GM21529 (cell line): ENCODE data around the gene DOCK2.
"Not testable (repeated sequence)": the region's sequence is repeated elsewhere in the genome, so short reads cannot be mapped to it uniquely, and the experiment has no call there.

Experiments used
- ATAC-seq: cut with Tn5 transposase; IDR thresholded peaks from one replicate; pipeline ENCODE4 v1.9.1; 2021; ENCODE audit not compliant: unreplicated experiment

DOCK2 gene

DNA sequence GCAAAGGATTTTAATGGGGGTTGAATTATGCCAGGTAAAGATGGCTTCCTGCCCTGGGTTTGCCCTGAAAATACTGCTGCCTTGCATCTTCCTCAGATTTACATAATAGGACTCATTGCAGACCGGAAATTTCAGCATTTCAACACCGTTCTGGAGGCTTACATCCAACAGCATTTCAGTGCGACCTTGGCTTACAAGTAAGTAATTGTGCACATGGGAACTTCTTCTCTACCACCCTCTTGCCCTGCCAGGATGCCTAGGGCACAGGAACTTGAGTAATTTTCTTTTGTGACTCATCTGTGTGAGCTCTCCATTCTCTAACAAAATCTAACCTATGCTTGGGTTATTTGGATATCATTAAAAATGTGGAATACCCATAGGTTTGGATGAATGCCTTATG, 80.2 kb downstream of the DOCK2 start:
- ATAC-seq: no peak

DNA sequence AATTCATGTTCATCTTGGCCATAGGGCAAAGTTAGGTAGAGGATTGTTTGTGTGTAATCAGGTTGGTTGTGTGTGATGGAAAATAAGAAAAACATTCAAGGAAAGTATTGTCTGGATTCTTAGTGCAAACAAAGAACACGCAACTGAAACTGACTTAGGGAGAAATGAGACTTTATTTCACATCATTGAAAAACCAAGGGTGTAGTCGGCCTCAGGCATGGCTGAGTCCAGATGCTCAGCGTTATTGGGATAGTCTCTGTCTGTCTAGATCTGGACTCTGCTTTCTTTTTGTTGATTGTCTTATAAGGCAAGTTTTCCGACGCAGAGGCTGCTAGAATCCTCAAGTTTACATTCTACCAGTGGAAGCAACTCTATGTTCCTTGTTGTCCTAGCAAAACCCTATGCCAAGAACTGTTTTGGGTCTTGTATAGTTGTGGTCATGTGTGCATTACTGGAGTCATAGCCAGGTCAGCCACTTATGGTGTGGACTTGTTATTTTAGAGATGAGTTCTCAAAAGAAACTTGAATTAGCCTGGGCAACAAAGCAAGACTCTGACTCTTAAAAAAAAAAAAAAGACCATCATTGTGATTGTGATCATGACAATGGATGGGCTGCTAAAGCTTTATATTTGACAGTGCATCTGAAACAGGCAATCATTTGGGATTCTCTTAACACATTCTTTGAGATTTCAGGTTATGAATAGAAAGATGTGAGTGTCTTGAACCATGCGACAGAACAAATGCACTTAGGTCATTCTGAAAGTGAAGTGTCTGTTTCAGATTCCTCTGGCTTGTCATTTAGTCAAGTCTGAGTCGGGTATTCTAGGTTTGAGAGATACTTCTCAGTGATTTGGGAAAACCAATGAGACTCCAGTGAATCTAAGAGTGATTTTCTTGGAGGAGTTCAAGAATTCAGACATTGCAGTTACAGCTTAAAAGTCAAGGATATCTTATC, 82.6 kb downstream of the DOCK2 start:
- peak; percentile 78 for ATAC-seq

DNA sequence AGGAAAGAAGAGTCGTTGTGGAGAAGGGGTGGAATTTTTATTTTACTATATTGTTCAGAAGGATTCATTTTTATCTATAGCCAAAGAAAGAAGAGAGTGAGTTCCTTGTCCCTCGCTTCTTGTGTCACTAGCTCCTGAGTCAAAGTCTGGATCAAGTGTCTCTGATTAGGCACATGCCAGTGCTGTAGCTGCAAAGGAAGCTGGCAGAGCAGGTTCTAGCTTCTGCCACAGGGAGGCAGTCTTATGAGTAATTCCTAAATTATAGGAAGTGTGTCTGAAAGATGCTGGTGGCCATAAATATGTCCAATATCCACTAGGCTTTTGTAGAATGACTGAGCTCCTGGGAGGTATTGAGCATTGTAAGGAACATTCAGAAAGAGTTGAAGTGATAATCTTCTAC, 84.7 kb downstream of the DOCK2 start:
- ATAC-seq: no peak

- no peak for ATAC-seq
Measured at GRCh38 chr5:169723103-169723831, 86.2 kb downstream of the DOCK2 start.

DNA sequence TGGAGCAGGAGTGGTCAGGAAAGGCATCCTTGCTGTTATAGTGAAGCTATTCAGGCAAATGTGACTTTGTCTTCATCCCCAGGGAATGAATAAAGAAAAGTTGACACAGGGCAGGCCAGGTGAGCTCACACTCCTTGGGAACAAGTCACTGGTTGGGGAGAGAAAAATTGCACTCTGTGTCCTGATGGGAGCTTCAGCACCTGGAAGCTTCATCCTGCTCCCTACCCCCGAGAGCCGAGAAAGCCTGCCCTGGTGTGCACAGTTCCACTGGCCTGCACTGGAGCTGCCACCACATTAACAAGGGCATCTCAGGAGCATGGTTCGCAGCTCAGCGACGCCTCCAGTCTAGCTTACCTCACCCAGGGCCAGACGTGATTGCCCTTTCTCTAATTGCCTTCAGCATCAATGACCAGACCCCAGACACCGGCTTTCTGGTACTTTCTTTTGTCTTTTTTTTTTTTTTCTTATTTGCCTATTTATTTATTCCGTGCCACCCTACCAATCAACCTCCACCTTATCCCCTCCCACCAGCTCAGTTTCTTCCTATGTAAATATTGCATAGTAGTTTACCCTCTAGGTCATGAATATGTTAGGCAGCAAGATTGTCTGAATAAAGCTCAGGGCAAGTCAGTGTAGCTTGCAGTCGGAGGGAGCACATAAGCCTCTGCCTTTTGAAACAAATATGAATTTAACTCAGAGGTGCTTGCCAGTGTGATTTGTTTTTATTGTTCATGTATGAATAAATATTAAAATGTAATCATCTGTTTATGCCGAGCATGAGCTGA, 87.4 kb downstream of the DOCK2 start:
- ATAC-seq: no peak

- not testable (repeated sequence) for ATAC-seq
Measured at GRCh38 chr5:169725665-169726064, 88.6 kb downstream of the DOCK2 start.

DNA sequence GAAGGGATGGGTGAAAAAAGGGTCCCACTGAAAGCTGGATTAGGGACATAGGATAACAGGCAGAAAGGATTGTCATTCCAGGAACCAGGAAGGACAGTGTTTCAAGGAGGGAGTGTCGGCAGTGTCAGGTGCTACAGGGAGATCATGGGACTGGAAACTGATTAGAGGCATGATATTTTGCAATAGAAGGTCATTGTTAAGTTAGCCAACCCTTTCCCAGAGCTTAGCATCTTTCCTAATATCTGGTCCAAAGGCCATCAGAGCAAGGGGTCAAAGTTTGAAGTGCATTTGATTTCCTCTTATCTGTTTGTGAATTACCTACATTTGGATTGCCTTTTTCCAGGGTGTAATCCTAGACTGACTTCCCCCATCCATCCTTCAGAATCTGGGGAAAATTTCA, 91.3 kb downstream of the DOCK2 start:
- ATAC-seq: no peak

DNA sequence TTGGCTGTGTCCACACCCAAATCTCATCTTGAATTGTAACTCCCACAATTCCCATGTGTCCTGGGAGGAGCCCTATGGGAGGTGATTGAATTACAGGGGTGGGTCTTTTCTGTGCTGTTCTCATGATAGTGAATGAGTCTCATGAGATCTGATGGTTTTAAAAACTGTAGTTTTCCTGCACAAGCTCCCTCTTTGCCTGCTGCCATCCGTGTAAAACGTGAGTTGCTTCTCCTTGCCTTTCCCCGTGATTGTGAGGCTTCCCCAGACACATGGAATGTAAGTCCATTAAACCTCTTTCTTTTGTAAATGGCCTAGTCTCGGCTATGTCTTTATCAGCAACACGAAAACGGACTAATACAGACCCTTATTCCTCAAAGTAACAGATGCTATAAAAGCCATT, 94.1 kb downstream of the DOCK2 start:
- no peak for ATAC-seq

GRCh38 chr5:169732841-169733240, 95.8 kb downstream of the DOCK2 start:
- ATAC-seq: no peak

GRCh38 chr5:169735913-169736312, 98.8 kb downstream of the DOCK2 start:
- no peak for ATAC-seq

- ATAC-seq: peak; percentile 50
Measured at GRCh38 chr5:169736653-169737052, 99.6 kb downstream of the DOCK2 start.

- ATAC-seq: no peak
Measured at GRCh38 chr5:169740435-169740834, 103.4 kb downstream of the DOCK2 start.

DNA sequence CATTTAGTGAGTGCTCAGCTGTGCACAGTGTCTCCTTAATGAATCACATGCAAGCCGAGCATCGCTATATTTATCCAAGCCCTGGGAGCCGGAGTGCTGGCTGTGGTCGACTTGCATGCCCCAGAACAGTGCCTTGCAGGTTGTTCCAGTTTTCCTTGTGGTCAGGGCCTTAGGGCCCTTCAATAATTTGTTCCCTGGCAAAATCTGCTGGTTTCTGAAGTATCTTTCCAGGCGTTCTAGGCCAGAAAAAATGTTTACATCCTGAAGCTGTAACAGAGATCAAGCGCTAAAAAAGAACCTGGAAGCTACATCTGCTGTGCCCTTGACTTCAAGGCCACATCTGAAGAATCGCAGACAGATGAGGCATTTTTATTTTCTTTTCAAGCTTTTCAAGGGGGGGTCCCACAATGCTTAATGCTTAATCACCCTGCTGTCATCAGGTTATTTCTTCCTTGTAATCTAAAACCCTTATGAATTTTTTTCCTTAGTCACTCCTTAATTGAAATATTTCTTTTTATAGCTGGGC, 105.8 kb downstream of the DOCK2 start:
- no peak for ATAC-seq

DNA sequence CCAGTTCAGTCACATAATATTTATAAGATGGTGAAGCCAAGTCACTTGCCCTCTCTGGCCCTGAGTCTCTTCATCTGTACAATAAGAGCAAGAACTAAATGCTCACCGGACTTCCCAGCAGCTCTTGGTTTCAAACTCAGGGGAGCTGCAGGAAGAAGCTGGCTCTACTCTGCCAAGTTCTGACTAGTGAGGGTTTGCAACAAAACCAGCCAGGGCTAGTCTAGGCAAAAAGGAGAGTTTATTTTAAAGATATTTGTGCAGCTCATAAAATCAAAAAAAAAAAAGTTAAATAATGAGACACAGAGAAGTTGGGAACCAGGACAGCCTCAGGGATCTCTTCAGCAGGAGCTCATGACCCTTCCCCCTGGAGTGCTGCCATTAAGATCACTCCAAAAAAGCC, 107.3 kb downstream of the DOCK2 start:
- no peak for ATAC-seq

GRCh38 chr5:169745441-169746146, 108.5 kb downstream of the DOCK2 start:
- no peak for ATAC-seq

- no peak for ATAC-seq
Measured at GRCh38 chr5:169746147-169746694, 109.1 kb downstream of the DOCK2 start.

GRCh38 chr5:169748174-169748573, 111.1 kb downstream of the DOCK2 start:
- no peak for ATAC-seq

- no peak for ATAC-seq
Measured at GRCh38 chr5:169749295-169749694, 112.2 kb downstream of the DOCK2 start.

DNA sequence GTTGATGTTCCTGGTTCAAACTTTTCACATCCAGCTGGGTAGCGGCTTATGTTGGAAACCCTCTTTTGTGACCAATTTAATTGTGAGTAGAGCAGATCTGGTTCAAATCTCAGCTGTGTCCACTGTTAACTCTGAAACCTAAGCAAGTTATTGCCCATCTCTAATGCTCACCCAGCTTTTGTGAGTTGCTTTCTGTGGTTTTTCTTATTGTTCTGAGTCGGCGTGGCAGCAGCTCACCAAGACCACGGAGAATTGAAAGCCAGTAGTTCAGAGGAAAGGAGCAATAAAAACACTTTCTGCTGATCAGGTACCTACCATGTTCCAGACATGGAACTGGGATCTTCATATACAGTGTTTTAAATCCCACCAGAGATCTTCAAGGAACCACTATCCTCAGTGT, 114.4 kb downstream of the DOCK2 start:
- no peak for ATAC-seq

DNA sequence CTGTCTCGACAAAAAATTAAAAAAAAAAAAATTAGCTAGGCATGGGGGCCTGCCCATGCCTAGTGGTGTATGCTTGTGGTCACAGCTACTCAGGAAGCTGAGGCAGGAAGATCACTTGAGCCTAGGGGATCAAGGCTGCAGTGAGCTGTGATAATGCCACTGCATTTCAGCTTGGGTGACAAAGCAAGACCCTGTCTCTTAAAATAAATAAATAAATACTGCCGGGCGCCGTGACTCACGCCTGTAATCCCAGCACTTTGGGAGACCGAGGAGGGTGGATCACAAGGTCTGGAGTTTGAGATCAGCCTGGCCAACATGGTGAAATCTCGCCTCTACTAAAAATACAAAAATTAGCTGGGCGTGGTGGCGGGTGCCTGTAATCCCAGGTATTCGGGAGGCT, 115.5 kb downstream of the DOCK2 start:
- not testable (repeated sequence) for ATAC-seq
